ENCODE measurements around the gene UBE3C.
A peak's percentile ranks its signal among the peaks of the same experiment; 100 is the strongest.

UBE3C gene

DNA sequence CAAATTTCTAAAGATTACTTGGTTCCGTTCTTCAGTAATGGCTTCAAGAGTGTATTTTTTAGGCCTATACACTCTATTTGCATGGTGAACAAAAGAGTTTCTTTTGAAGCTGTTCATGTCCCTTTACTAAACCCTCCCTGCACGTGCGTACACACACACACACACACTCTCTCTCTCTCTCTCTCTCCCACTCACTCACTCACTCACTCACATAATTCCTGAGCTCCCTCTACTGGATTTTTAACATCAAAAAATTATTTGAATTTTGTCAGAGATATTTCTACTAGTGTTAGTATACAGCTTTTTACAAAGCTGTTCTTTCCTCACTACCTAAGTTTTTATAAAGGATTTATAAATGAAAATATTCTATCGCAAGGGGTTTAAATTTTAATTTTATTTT is 85.9 kb downstream of the UBE3C start:
- TF ChIP-seq CTCF (IDR thresholded peaks at IDR 0.05; ENCODE audit: control insufficient read depth, insufficient read depth, low read depth, low read length, missing control alignments): peak; percentile 24
- DNase-seq (ENCODE audit: low read depth): no peak
- no peak overlapping the region for H3K4me3 ChIP-seq (ENCODE audit: control insufficient read depth, low read depth, low read length)

DNA sequence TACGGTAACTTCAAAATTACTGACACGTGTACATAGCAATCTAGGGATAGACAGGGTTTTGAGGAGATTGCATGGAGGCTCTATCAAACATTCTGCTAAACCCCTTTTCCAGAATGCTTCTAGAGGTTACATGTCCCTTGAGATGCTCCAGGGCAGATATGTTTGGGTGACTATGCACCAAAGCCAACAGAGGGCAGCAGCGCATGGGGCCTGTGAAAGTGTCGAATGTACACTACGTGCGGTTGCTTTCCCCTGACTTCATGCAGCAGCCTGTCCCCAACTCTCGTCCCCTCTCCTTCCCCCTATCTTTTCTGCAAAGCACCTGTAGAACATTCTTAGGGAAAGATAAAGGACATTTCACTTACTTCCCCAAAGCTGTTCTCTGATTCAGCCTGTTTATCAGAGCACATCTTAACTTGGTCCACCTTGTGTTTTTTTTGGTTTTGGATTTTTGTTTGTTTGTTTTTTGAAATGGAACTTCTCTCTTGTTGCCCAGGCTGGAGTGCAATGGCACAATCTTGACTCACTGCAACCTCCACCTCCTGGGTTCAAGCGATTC is 90.2 kb downstream of the UBE3C start:
- no peak for DNase-seq (ENCODE audit: low read depth)
- H3K4me3 ChIP-seq (ENCODE audit: control insufficient read depth, low read depth, low read length): no peak overlapping the region
- TF ChIP-seq CTCF (IDR thresholded peaks at IDR 0.05; ENCODE audit: control insufficient read depth, insufficient read depth, low read depth, low read length, missing control alignments): peak; percentile 52

GRCh38 chr7:157233677-157234076 is 95.0 kb downstream of the UBE3C start:
- TF ChIP-seq CTCF (IDR thresholded peaks at IDR 0.05; ENCODE audit: control insufficient read depth, insufficient read depth, low read depth, low read length, missing control alignments): no peak
- H3K4me3 ChIP-seq (ENCODE audit: control insufficient read depth, low read depth, low read length): no peak overlapping the region
- DNase-seq (ENCODE audit: low read depth): peak; percentile 47

- no peak overlapping the region for H3K4me3 ChIP-seq (ENCODE audit: control insufficient read depth, low read depth, low read length)
- TF ChIP-seq CTCF (IDR thresholded peaks at IDR 0.05; ENCODE audit: control insufficient read depth, insufficient read depth, low read depth, low read length, missing control alignments): no peak
- peak; percentile 29 for DNase-seq (ENCODE audit: low read depth)
Measured at GRCh38 chr7:157234271-157234670, 95.5 kb downstream of the UBE3C start.

DNA sequence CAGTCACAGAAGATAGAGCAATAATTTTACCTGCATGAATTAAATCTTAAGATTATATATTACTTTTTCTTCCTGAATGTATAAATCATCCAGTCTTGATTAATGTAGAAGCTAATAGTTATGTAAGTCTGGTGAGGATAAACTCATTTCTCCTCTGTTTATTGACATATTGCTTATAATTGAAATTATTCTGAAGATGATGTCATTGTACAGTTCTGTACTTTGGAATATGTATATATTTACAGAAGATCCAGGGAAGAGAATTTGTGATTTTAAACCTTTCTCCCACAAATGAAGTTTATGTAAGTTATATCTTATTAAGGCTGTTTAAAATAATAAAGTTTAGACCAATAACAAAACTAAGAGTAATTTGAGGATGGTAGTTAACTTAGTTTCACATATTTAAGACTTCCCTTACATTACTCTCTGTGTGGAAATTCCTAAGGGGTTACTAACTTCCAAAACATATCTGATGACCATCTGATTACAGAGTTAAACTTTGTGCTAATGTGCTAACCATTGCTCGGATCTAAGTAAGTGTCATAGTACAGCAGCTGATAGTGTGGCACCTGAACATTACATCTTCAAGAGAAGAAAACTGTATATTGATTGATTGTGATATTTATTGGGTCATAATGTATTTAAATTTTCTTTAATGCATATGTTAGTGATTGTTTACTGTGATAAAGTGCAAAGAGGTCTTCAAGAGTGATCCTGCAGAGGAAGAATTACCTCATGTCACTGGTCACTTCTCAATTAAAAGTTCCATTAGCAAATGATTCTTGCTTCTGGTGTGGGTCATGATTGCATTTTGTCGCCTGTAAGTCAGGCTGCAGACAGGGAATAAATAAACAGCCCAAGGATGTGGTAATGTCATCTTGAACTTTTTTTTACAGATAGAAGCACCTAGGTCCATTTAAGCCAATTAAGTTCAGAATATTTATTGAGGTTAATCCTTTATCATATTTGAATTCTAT is 96.9 kb downstream of the UBE3C start:
- H3K4me3 ChIP-seq (ENCODE audit: control insufficient read depth, low read depth, low read length): no peak overlapping the region
- no peak for DNase-seq (ENCODE audit: low read depth)

DNA sequence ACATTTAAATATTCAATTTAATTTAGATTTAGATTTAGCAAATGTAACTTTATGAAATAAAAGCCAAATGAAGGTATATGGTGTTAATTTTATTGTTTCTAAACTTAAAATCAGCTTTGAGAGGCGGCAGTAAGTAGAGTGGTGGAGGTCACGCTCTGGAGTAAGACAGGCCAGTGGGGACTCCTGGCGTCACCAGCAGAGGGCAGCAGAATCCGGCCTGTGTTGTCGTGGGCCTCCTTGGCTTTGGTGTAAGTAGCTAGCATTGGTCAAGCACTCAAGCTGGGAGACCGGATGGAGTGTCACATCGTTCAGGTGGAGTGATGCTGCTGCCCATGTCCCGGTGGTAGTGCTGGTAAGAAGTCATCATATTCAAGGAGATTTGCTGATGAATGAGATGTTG is 99.4 kb downstream of the UBE3C start:
- DNase-seq (ENCODE audit: low read depth): no peak
- TF ChIP-seq CTCF (IDR thresholded peaks at IDR 0.05; ENCODE audit: control insufficient read depth, insufficient read depth, low read depth, low read length, missing control alignments): peak; percentile 43
- H3K4me3 ChIP-seq (ENCODE audit: control insufficient read depth, low read depth, low read length): no peak overlapping the region

More for the DNA sequence above, 96.9 kb downstream of the UBE3C start:
- no peak for TF ChIP-seq CTCF (IDR thresholded peaks at IDR 0.05; ENCODE audit: control insufficient read depth, insufficient read depth, low read depth, low read length, missing control alignments)

Measured in AG09309 (cell line).